ENCODE data around the gene C17orf113.
A peak's percentile ranks its signal among the peaks of the same experiment; 100 is the strongest.
"Not testable (repeated sequence)": the region's sequence is repeated elsewhere in the genome, so short reads cannot be mapped to it uniquely, and the experiment has no call there.

C17orf113 gene

DNA sequence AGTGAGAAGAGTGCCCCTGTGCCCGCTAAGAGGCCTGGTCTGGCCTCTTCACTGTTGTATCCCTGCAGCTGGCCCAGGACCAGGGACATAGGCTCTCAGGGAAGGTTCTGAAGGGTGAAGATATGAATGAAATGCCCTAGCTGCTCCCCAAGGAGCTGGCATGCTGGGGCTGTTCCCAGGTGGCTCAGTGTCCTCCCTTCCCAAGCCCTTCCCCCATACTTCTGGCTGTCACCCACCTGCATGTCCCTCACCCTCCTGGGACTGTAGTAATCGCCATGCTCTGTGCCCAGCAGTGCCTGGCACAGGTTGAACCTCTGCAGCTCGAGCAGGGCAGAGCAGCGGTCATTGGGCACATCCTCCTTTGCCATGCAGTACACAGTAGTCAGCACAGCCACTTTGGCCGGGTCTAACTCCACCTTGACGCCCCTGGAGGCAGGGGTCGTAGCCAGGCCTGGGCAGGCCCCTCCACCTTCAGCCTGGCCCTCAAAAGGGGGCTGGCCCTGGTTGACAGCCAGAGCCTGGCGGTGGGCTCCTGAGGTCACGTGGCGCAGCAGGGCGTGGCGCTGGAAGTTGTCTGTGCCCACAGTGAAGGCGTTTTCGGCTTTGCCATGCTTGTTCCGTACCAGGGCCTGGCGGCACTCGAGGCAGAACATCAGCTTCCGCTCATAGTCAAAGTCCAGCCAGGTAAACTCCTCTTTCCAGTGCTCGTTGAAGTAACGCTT lies 7.6 kb downstream of the C17orf113 start:
- DNase-seq (ENCODE audit: low spot score) = no peak

DNA sequence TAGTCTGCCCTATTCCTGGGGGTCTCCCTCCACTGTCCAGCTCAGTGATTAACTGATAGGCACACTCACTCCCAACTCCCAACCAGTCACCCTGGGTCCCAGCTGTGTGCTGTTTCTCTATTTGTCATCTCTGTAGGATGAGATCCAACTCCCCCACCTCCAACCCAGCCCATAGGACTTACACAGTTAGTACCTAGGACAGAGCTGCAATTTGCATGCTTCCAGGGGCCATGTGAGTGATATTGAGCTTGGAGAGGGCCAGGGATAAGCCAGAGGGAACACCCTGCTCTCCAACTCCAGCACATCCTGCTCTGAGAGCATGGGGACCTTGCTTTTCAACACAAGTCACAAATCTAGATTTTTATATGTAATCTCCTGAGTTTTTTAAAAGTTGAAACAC lies 8.8 kb downstream of the C17orf113 start:
- DNase-seq (ENCODE audit: low spot score) = no peak

DNA sequence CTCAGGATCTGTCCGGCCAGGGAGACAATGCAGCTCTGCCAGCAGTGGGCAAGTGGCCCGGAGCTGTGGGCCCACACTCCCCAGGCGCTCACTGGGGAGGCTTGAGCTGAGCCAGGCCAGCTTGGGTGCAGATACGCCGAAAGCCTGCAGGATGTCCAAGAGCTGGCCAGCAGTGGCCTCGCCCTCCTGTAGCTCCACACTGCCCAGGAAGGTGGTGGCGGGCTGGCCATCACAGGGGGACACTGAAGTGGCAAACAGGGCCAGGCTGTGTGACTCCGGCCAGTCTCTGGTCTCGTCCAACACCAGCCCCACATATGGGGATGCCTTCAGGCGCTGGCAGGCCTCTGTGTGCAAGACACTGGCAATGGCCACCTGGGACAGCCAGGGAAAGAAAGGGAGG lies 9.6 kb downstream of the C17orf113 start:
- no peak for DNase-seq (ENCODE audit: low spot score)

DNA sequence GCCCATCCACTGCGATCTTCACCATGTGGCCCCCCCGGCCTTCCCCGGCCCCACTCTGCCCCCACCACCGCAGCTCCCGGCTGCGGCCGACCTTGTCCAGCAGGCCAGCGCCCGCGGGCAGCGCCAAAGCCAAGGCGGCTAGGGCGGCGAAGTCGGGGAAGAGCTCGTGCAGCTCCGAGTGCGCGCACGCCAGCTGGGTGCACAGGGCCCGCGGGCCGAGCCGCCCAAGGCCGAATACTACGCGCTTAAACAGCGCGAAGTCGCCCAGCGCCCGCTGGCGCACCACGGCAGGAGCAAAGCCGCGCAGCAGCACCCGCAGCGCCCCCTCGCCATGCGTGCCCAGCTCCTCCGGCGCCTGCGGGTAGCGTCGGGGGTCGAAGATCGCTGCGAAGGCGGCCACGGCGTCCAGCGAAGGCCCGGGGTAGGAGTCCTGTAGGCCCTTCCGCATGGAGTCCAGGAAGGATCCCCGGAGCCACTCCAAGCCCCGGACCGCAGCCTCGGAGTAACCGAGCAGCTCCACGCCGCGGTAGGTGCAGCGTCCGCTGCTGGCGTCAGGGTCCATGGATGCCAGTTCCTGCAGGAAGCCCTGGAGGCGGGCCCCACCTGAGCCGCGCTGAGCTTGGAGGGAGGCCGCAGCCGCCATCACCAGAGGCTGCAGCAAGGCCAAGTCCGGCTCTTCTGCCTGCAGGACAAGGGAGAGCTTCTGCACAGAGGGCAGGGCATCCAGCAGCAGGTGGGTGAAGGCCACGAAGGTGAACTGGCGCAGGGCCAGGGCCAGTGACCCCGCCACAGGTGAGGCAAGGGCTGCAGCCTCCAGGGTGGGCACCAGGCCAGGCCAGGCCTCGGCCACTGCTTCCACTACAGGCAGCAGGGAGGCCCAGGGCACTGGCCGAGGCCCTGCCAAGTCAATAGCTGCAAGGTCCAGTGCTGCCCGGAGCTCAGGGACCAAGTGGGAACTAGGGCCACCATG lies 10.3 kb downstream of the C17orf113 start:
- no peak for DNase-seq (ENCODE audit: low spot score)

DNA sequence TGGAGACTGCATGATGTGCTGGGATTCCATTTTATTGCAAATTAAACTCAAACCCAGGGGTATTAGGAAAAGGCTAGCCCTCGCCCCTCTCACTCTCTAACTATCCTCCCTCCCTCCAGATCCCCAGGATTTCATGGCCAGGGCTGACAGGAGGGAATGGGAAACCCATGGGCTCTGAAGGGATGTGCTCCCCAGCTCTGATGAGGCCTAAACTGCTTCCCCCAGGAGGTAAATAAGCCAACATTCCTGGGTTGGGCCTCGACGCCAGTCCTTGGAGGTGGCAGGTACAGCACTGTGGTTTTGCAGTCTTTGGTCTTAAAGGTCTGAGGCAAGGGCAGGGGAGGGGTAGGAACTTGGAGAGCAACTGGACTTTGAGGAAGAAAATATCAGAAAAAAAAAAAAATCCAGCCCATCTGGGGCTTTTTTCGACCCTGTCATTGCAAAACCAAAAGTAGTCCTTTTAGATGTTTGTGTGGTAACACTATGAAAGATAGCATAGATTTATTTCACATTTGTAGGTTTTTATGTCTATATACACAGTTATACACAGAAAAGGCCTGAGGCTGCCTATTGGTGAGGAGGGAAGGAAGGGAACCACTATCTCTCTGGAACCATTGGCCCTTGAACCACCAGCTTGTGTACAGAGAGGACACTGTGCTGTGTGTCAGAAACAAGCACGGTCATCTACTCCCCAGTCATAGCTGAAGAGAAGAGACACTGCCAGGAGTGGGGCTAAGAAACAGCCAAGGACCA lies 12.0 kb downstream of the C17orf113 start:
- DNase-seq (ENCODE audit: low spot score) = no peak

DNA sequence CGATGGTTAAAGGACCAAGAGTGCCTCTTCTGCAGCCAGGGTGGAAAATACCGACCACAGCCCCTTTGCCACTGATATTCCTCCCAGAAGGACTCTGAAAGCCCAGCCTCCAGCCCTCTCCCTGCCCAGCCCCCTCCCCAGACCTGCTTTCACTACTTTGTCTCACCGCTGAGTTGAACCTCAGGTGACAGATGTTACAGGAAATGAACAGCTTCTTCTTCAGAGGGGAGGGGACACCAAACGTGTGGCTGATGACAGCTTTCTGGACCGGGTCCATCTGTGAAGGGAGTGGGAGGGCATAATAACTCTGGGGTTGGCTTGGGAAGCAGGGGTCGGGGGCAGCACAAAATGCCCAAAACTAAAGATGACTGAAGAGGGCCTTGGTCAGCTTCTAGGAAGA lies 16.3 kb downstream of the C17orf113 start:
- no peak for DNase-seq (ENCODE audit: low spot score)

DNA sequence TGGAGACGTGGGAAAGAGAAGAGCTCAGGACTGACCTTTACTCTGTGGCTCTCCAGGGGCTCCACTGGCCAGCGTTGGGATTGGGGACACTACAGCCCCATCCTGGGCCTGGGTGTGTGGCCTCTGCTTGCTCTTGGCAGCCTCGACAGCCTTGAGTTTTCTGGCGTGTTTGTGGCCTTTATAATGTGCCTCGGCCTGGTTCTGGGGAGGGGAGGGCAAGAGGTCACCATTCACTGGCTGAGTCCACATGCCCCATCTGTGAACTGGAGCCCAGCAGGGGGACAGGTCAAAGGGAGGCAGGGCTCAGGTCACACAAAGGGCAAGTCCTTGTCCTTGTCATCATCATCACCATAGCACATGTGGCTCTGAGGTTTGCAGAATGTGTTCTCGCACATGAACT lies 18.8 kb downstream of the C17orf113 start:
- no peak for DNase-seq (ENCODE audit: low spot score)

DNA sequence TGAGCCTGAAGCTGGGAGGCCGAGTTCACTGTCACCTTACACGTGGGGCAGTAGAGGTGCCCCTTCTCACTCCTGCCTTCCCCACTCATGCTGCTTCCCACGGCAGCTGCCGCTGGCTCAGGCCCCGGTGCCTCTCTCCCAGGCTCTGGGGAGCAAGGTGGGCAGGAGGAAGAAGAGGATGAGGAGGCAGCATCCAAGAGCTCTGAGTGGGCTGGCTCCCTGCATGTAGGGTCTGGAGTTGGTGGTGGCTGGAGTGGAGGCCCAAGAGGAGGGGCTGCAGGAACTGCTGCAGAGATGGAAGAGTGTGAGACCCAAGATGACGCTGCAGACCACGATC lies 21.6 kb downstream of the C17orf113 start:
- no peak for DNase-seq (ENCODE audit: low spot score)

DNA sequence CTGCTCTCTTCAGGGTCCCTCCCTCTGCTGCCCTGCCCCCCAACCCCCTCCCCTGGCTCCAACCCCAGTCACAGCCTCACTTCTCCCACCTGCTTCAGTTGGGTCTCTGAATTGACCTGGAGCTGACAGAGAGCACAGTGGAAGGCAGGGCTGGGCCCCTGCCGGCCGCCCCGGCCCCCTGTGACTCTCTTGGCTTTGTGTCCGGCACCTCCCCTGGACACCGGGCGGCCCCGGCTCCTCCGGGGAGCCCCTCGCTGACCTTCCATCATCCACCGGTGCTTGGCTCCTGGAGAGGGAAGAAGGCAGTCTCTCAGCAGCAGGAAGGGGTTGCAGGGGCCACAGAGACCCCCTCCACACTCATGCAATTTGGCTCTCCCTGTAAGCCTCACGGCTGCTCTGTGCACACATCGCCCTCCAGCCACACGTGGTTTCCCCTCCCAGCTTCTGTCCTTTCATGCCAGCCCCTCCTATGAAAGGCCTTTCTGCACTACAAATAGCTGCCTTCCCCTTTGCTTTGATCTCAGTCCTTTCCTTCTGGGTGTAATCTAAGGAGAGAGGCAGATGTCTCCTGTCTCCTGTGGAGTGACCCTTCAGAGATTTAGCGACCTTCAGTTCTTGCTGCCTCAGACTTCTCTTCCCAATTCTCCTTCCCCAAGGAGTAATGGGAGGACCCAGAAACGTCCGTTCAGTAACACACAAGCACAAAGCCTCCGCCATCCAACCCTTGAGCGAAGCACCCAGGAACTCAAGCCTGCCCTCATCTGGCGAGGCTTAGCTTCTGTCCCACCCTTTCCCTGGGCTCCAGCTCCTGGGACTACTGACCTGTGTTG lies 22.2 kb downstream of the C17orf113 start:
- no peak for DNase-seq (ENCODE audit: low spot score)

DNA sequence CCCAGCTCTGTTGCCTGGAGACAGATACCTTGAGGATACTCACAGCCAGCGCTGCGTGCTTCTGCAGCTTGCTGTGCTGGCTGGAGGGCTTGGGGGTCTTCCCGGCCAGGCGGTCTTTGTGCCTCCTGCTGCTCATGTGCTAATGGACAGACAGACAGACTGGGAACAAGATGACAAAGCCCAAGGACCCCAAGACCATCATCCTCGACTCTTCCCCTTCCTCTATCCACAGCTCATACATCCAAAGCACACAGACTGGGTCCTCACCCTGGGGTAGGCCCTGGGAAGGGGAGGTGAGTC lies 22.9 kb downstream of the C17orf113 start:
- DNase-seq (ENCODE audit: low spot score) = no peak

DNA sequence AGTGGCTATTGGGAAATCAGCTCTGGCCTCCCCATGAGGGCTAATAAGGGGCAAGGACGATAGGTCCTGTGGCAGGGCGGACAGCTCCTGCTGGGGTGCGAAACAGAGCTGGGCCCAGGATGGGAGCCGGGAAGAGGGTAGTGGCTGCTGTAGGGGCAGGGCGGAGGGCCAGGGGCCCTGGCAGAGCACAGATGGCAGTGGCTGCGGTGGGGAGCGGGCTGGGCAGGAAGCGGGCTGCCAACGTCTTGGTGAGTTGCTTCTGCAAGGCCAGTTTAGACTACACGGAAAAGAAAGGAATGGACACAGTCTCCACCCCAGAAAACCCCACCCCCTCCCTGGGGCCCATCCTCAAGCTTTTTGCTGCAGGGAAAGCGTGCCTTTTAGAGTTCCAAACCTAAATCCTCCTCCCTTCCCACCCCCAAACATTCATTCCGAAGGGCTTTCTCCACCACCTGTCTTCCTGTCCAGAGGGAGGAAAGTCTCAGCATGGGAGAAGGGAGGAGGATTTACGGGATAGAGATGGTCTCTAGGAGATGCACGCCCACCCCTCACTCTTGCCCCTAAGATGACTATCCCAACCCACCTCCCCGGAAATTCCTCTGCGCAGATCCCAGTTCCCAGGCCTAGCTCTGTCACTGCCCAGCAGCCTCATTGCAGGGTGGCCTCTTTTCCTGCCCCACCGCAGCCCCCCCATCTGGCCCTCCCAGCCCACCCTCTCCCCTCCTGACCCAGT lies 23.4 kb downstream of the C17orf113 start:
- DNase-seq (ENCODE audit: low spot score) = no peak

DNA sequence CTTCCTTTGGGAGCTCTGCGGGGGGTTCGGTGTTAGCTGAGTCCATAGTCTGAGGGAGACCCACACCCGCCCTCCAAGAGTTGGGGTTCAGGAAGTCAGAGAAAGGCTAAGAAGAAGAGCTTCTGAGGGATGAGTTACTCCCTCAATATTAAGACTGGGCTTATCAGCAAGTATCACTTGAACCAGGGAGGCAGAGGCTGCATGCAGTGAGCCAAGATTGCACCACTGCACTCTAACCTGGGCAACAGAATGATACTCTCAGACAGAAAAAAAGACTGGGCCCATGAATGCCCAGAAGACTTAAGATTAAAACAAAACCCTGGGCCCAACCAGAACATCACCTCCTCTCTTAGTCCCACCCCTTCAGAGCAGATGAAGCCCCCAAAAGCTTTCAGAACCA lies 24.5 kb downstream of the C17orf113 start:
- DNase-seq (ENCODE audit: low spot score) = no peak

DNA sequence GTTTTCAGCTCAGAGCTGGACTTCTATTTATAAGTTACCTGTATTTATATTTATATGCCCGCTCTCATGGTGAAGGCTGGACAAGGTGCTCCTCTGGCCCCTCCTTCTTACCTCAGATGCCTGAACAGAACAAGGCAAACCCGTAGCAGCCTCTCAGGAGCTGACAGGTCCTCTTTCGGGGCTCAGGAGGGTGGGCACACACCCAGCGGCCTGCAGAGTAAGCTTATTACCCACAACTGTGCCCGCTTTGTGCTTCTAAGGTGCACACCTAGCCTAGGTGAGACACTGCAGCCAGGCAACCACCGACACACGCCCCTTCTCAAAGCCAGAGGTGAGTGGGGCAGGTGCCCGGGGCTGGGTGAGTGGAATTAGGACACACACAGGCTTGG lies 25.2 kb downstream of the C17orf113 start:
- no peak for DNase-seq (ENCODE audit: low spot score)

DNA sequence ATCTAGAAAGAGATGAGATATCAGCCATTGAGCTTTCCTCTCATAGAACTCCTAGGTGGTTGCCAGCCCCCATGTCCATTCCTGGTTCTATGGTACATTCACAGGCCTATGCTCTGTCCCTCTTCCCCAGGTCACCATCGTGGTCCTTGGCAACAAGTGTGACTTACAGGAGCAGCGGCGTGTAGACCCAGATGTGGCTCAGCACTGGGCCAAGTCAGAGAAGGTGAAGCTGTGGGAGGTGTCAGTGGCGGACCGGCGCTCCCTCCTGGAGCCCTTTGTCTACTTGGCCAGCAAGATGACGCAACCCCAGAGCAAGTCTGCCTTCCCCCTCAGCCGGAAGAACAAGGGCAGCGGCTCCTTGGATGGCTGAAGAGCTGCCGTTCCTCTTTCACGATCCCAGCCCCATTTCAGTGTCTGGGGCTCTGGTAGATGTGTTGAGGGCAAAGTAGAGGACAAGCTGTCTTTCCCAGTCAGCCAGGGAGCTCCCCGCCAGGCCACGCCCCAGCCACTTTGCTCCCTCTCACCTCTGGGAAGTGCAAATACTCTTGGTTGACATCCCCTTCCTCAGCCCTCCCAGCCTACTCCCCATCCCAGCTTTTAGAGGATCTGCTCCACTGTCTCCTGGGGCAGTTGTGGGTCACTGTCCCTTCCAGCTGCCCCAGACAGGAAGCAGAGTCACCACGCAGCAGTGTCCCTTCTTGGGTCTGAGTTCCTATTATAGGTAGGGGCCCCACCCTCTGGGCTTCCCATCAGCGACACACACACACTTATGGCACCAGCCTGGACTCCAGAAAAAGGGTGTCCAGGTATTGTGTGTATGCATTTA lies 26.7 kb downstream of the C17orf113 start:
- DNase-seq (ENCODE audit: low spot score) = no peak

DNA sequence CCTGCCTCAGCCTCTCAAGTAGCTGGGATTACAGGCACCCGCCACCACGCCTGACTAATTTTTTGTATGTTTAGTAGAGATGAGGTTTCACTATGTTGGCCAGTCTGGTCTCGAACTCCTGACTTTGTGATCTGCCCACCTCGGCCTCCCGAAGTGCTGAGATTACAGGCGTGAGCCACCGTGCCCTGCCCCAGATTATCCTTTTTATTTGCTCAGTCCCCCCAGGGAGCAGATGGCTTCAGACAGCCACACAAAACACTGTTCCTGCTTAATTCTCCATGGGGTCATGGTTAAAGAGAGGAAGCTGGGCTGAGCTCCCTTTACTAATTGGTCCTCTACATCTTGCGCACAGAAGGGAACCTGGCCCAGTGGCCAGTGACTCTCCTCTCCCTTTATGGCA lies 29.6 kb downstream of the C17orf113 start:
- DNase-seq (ENCODE audit: low spot score) = not testable (repeated sequence)

DNA sequence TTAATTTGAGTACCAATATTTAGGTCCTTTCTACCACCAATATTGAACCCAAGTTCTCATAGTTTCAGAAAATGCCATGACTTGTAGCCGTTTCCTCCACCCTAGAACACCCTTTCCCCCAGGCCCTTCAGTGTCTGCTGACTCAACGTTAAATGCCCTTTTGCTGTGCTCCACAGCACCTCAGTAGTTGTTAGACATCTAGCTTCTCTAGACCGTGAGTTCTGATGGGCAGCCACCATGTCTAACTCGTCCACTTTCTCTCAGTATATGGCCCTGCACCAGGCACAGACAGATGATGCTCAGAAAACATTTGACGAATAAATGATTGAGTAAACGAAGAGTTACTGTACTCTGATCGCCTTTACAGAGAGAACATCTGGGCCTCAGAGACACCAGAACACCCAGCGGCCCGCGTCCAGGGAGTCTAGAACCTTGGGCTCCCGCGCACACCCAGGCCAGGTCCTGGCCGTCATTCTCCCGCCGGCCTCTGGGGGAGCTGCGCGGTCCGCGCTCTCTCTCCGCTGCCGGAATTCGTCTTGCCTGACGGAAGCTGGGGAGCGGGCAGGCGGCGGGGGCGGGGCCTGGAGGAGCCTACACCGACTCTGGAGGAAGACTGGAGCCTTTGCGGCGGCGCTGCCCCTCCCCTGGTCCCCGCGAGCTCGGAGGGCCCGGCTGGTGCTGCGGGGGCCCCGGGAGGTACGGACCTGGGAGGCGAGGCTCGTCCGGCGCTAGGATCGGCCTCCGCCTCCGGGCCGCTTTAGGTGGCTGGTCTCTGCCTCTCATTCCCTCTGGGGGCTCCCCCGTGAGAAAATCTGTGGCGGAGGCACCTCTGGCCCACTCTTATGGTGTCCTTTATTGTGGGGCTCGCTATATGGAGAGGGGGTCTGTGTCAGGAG lies 30.6 kb downstream of the C17orf113 start, which contains the start of gene NKIRAS2:
Gene NKIRAS2 (plus strand): TSS at position 582 of the 896 bp plus-strand sequence. CDS start 1,488 bp downstream, outside the sequence.
- peak; percentile 96 for DNase-seq (ENCODE audit: low spot score)

DNA sequence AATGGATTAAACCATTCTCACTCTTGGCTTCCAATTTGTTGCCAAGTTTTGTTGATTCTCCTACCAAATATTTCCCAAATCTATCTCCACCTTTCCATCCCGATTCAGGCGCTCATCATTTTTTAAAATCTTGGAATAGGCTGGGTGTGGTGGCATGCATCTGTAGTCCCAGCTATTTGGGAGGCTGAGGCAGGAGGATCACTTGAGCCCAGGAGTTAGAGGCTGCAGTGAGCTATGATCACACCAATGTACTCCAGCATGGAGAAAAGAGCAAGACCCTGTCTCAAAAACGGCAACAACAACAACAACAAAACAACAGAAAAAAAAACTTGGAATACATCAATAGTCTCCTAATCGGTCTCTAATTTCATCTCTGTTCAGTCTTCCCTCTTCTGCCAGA lies 31.4 kb downstream of the C17orf113 start:
- DNase-seq (ENCODE audit: low spot score) = no peak

DNA sequence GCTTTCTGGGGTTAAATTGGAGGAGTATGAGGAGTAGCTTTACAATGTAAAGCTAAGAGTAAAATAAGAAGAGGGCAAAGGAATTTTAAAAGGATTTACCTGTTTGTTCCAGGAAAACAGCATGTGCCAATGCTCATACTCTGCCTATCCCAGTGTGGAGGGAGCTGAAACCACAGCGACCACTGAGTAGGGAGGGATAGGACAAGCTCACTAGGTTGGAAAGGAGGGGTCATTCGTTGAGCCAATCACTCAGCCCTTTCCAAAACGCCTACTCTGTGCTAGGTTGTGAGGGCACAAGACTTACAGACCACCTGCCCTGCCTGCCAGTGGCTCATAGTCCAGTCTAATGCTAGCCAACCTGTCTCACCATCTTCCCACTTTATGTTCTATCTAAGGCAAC lies 32.1 kb downstream of the C17orf113 start:
- DNase-seq (ENCODE audit: low spot score) = no peak

DNA sequence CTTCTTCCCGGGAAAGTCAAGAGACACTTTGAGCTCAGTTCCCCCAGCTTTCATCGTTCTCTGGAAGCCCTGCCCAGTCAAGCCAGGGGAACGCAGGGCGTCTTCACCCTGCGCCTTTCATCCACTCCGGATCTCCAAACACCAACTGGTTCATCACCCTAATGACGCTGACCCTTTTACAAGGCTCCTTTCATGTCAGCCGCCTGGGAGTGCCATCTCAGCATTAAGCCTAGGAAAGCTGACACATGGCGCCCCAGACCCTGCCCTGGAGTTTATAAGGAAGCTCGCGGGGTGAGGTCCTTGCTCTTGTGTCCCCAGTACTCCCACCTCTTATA lies 32.6 kb downstream of the C17orf113 start:
- DNase-seq (ENCODE audit: low spot score) = no peak
